Left ventricle myocardium superior (tissue), 1 donor: ENCODE results near the gene S100A13. TPM values are rescaled to one million over a fixed set of nuclear protein-coding genes. Genes with fewer than 3 reads are reported as not detected.
"Not testable (repeated sequence)": the region's sequence is repeated elsewhere in the genome, so short reads cannot be mapped to it uniquely, and the experiment has no call there.

Experiments used
- ATAC-seq: fragments of 200-7000 bp; cut with Tn5 transposase; one replicate; pipeline ENCODE4 v1.9.1; 2020; ENCODE audit warnings: mild to moderate bottlenecking, moderate library complexity
- DNase-seq: peaks from one replicate; pipeline ENCODE4 v3.0.0-alpha.2; 2020
- intact Hi-C: fragments of 100-400 bp; cut with micrococcal nuclease; formaldehyde crosslinking; loops from one replicate; pipeline ENCODE4 v1.11.0; 2022
- total RNA-seq: library from RNA; stranded (reverse); fragmentation: NEBNext Ultra II Directional; extraction: Animal tissue kit (Norgen Biotek cat#: 25700); gene quantifications from one replicate; pipeline ENCODE4 v1.2.1, GENCODE V29; 2021
- donor health status: DM: no; HTN: yes; CAD: no; lungs with severe emphysema.

Gene S100A13
- total RNA-seq, 1 donor from 2014 or later, result 124 TPM

DNA sequence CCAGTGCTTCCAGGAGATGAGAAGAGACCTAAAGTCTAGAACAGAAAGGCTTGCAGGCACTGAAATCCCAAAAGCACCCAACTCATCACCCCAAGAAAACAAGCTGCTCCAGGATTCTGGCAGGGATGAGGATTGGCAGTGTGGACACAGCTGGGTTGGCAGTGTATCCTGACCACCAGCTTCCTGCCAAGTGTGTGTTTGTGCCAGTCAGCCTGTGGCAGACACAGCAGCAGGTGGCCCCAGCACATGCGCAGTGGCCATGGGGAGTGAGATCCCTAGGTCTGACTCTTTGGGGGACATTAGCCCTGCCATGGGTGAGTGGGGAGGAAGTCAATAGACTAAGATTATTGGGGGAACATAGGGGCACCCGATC is 22.5 kb upstream of the S100A13 start:
- intact Hi-C loops, result no loop called here
- DNase-seq (peak; percentile 82), ATAC-seq (peak; percentile 79)

DNA sequence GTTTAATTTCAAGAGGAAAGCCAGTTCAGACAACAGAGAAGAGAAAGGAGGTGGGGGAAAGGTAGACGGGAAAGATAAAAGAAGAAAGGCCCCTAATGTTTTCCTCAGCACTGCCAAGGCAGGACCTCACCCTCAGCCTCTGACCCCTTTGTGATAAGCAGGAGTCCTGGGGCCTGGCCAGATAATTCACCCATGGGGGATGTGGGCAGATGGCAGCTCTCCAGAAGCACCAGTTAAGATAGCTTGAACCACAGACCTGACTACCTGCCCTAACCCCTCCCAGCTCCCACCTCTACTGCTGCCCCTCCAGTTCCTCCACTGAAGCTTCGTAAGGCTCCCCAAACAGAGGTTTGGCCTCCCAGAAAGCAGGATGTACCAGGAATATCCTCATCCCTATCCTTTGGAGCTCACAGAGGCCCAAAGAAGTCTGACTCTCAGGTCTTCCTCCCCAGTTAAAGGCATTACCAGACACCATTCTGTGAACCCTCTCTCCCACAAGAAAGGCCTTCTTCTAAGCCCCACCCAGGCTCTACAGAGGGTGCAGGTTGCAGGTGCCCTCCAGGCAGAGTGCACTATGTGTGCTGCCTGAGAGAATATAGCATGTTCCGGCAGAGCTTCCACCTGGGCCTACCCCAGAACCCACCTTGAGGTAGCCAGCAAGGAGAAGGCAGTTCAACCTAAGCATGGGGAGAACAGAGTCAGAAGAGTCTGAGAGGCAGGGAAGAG is 22.0 kb upstream of the S100A13 start:
- intact Hi-C loops, result no loop called here
- ATAC-seq, result peak; percentile 3

GRCh38 chr1:153648000-153648643 is 20.8 kb upstream of the S100A13 start:
- intact Hi-C loops, result no loop called here
- no peak for DNase-seq
- ATAC-seq, result peak; percentile 8

More for the DNA sequence above, 22.0 kb upstream of the S100A13 start:
- DNase-seq, result no peak

DNA sequence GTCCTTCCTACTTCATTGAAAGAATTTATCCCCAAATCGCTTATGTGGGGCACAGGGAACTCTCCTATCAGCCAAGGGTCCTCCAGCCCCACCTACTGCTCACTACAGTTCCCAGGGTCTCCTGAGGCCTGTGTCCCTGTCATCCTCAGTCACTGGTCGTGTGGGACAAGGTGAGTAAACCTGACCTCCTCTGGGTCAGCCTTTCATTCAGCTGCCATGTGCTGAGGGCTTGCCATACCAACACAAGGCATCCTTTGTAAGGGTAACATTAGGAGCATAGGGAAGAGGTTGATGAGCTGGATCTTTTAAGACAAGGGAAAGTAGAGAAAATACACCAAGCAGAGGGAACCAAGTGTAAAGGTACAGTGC is 20.0 kb upstream of the S100A13 start:
- DNase-seq (no peak), ATAC-seq (peak; percentile 4)
- intact Hi-C loops, result no loop called here

GRCh38 chr1:153646672-153647345 is 19.5 kb upstream of the S100A13 start:
- DNase-seq (peak; percentile 21), ATAC-seq (peak; percentile 5)
- intact Hi-C loops, result no loop called here

- ATAC-seq (no peak), DNase-seq (no peak)
- intact Hi-C loops, result no loop called here
Measured at GRCh38 chr1:153643816-153644215, 16.5 kb upstream of the S100A13 start.

GRCh38 chr1:153643100-153643499 is 15.8 kb upstream of the S100A13 start:
- no peak for DNase-seq
- ATAC-seq, result no peak
- intact Hi-C loops, result no loop called here

GRCh38 chr1:153642161-153642560 is 14.9 kb upstream of the S100A13 start:
- intact Hi-C loops, result no loop called here
- no peak for DNase-seq
- ATAC-seq, result no peak

GRCh38 chr1:153640861-153641260 is 13.6 kb upstream of the S100A13 start:
- no peak for DNase-seq
- intact Hi-C loops, result no loop called here

GRCh38 chr1:153640213-153640612 is 12.9 kb upstream of the S100A13 start:
- intact Hi-C loops, ATAC-seq, DNase-seq: not testable (repeated sequence)

More at GRCh38 chr1:153640861-153641260, 13.6 kb upstream of the S100A13 start:
- no peak for ATAC-seq

GRCh38 chr1:153639280-153639679 is 12.0 kb upstream of the S100A13 start:
- peak; percentile 44 for DNase-seq
- intact Hi-C loops, result no loop called here
- peak; percentile 79 for ATAC-seq

DNA sequence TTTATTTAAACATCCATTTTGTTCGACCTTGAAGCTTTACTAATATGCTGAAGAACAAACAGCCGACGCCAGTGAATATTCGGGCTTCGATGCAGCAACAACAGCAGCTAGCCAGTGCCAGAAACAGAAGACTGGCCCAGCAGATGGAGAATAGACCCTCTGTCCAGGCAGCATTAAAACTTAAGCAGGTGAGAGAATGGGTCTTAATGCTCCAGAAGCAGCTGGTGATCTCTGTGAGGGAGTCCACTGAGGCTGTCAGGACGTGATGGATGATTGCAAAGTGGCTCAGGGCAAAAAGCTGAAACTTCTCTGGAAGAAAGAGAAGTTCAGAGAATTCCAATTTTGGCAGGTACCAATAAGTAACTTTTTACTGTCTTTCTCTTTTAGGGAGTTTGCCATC is 11.0 kb upstream of the S100A13 start:
- intact Hi-C loops, result no loop called here
- DNase-seq (no peak), ATAC-seq (no peak)

DNA sequence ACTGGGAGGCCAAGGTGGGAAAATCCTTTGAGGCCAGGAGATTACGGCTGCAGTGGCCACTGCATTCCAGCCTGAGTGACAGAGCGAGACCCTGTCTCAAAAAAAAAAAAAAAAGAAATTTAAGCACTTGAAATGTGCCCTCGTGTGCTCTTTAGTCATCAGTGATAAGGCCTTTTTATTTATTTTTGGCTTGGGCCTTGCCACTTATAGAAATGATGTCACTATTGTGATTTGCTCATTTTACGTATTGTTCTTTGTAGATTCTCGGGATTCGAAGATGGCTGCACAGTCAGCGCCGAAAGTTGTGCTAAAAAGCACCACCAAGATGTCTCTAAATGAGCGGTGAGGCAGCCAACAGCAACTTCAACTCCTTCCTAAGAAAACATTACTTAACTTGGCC is 9.0 kb upstream of the S100A13 start:
- intact Hi-C loops, result no loop called here
- DNase-seq, result no peak
- no peak for ATAC-seq

DNA sequence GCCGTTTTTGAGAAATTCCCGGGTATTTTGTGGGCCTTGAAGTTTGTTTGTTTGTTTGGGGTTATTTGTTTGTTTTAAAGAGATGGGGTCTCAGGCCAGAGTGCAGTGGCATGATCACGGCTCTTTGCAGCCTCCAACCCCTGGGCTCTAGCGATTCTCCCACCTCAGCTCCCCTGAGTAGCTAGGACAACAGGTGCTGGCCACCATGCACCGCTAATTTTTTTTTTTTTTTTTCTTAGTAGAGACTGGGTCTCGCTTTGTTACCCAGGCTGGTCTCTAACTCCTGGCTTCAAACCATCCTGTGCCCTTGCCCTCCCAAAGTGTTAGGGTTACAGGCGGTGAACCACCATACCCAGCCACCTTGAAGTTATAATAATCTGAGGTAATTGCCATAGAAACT is 8.6 kb upstream of the S100A13 start:
- ATAC-seq (no peak), DNase-seq (no peak)
- intact Hi-C loops, result no loop called here

DNA sequence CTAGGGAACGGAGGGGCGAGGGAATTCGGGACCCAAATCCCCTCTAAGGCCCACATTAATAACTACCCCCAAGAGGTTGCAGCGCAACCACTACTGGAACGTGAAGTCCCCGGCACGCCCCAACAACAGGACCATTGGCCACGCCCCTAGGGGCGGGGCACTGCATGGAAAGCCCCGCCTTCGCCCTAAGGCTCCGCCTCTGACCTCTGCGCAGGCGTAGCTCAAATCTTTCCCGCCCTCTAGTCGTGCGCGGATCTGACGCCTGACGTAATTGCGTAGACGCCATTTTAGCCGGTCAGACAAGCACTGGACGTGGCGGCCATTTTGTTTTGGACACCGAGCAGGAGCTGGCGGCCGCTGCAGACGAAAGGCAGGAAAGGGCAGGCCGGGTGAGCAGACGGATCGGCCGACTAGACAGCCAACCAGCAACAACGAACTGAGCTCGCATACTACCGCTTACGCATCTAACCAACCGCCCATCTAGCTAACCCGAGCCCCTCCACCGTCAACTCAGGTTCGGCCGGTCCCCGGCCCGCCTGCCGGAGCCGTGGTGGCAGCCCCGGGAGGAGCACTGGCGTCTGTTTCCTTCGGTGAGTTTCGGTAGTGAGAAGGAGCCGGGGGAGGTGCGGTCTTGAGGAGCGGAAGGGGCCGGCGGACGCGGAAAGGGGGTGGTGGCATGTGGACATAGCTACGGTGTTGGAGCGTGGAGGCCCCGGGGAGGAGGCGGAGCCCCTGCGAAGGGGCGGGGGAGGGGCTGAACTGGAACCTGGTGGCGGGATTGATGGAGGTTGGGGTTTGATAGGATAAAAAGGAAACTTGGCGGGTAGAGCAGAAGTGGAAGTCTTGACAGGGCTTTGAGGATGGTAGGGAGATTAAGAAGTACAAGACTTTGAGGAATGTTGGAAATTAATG is 6.7 kb upstream of the S100A13 start, which contains the start of gene CHTOP:
Gene CHTOP (plus strand): TSS at position 313 of the 912 bp plus-strand sequence. CDS start 2,523 bp downstream, outside the sequence.
- intact Hi-C loops, result no loop called here
- peak; percentile 90 for ATAC-seq

GRCh38 chr1:153633161-153633753 is 6.0 kb upstream of the S100A13 start:
- ATAC-seq (peak; percentile 28), DNase-seq (no peak)
- intact Hi-C loops, result no loop called here

More for the DNA sequence above, 6.7 kb upstream of the S100A13 start, which contains the start of gene CHTOP:
- DNase-seq, result peak; percentile 98

- intact Hi-C loops, result no loop called here
- no peak for ATAC-seq
- DNase-seq, result no peak
Measured at GRCh38 chr1:153631047-153632022, 4.0 kb upstream of the S100A13 start.

DNA sequence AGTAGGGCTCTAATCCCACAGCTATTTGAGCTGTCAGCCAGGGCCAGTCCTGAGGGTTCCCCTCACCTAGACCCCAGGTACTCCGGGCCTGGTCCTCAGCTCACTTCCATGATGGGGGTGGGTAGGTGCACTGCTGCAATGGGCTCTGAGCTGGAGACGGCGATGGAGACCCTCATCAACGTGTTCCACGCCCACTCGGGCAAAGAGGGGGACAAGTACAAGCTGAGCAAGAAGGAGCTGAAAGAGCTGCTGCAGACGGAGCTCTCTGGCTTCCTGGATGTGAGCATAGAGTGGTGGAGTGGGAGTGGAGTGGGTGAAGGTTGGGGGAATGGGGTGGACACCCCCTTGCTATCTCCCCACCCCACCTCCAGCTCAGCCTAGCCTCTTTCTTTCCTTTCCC is 3.1 kb upstream of the S100A13 start:
- no peak for DNase-seq
- no peak for ATAC-seq
- intact Hi-C loops, result no loop called here
